AG08395 (cell line): ENCODE measurements around the gene TLDC2.

Experiments
- DNase-seq: peaks from one replicate; pipeline ENCODE4 v3.0.0; 2012; ENCODE audit warnings: mixed read lengths, low spot score

The TLDC2 gene

GRCh38 chr20:36850759-36851158 is 25.2 kb upstream of the TLDC2 start:
- DNase-seq, result no peak

- no peak for DNase-seq
These were observed 24.4 kb upstream of the TLDC2 start for GRCh38 chr20:36851490-36851889.

GRCh38 chr20:36852187-36852586 is 23.8 kb upstream of the TLDC2 start:
- DNase-seq, result peak; percentile 32

GRCh38 chr20:36854348-36855240 is 21.3 kb upstream of the TLDC2 start:
- no peak for DNase-seq

GRCh38 chr20:36855241-36855657 is 20.7 kb upstream of the TLDC2 start:
- no peak for DNase-seq

- peak; percentile 35 for DNase-seq
These were observed 19.7 kb upstream of the TLDC2 start for GRCh38 chr20:36856195-36856594.

GRCh38 chr20:36856691-36857635 is 19.0 kb upstream of the TLDC2 start:
- DNase-seq, result no peak

GRCh38 chr20:36859282-36859555 is 16.7 kb upstream of the TLDC2 start:
- no peak for DNase-seq

- no peak for DNase-seq
These were observed 16.1 kb upstream of the TLDC2 start for GRCh38 chr20:36859700-36860330.

- no peak for DNase-seq
These were observed 15.6 kb upstream of the TLDC2 start for GRCh38 chr20:36860339-36860738.

GRCh38 chr20:36860811-36861624 is 14.9 kb upstream of the TLDC2 start:
- no peak for DNase-seq

GRCh38 chr20:36861625-36861874 is 14.4 kb upstream of the TLDC2 start:
- DNase-seq, result no peak

- peak; percentile 94 for DNase-seq
These were observed 13.8 kb upstream of the TLDC2 start for GRCh38 chr20:36861875-36862801.

GRCh38 chr20:36862857-36863668 is 12.9 kb upstream of the TLDC2 start:
- DNase-seq, result peak; percentile 85

- DNase-seq, result no peak
These were observed 10.7 kb upstream of the TLDC2 start for GRCh38 chr20:36865076-36865860.

- no peak for DNase-seq
These were observed 10.1 kb upstream of the TLDC2 start for GRCh38 chr20:36865861-36866149.

GRCh38 chr20:36866164-36866563 is 9.8 kb upstream of the TLDC2 start:
- no peak for DNase-seq

GRCh38 chr20:36866681-36867495 is 9.1 kb upstream of the TLDC2 start:
- peak; percentile 79 for DNase-seq
